NCI-H1436 treated with DMSO at 0.1 percent for 48 hours (cell line): ENCODE measurements around the gene DOCK2.
"Not testable (repeated sequence)": the region's sequence is repeated elsewhere in the genome, so short reads cannot be mapped to it uniquely, and the experiment has no call there.

Experiments
- DNase-seq: peaks from one replicate; lab custom pipeline; 2025; lab: John Stamatoyannopoulos, UW

DOCK2 gene

GRCh38 chr5:169721771-169722170, 84.7 kb downstream of the DOCK2 start:
- DNase-seq: no peak

DNA sequence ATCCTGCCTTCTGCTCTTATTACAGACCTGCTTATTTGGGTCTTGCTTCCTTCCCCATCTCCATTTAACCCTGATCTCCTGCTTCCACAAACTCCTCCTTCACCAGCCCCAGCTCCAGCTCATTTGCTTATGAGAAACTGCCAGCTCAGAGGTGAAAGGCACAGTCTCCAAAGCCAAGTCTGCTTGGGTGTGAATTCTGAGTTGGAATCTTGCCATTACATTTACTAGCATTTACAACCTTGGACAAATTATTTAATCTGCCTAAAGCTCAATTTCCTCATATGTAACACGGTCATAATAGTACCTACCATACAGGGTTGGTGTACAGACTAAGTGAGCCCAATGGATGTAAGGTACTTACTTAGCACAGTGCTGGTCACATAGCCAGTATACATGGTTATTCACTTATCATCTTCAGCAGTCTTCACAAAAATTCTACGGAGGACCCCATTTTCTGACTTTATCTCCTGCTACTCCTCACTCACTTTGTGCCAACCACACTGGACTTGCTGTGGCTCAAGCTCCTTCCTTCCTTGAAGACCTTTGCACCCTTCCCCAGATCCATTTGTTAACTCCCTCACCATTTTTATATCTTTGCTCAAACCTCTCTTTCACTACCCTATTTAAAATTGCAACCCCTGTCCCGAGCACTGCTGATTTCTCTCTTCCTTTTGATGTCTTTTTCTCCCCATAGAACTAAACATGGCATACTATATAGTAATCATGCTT, 86.2 kb downstream of the DOCK2 start:
- no peak for DNase-seq

- no peak for DNase-seq
These were observed 87.4 kb downstream of the DOCK2 start for GRCh38 chr5:169724303-169725087.

DNA sequence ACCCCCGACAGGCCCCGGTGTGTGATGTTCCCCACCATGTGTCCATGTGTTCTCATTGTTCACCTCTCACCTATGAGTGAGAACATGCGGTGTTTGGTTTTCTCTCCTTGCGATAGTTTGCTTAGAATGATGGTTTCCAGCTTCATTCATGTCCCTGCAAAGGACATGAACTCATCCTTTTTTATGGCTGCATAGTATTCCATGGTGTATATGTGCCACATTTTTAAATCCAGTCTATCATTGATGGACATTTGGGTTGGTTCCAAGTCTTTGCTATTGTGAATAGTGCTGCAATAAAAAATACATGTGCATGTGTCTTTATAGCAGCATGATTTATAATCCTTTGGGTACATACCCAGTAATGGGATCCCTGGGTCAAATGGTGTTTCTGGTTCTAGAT, 88.6 kb downstream of the DOCK2 start:
- DNase-seq: not testable (repeated sequence)

- DNase-seq: no peak
These were observed 91.3 kb downstream of the DOCK2 start for GRCh38 chr5:169728418-169728817.

GRCh38 chr5:169731221-169731620, 94.1 kb downstream of the DOCK2 start:
- DNase-seq: no peak

GRCh38 chr5:169732841-169733240, 95.8 kb downstream of the DOCK2 start:
- DNase-seq: no peak

GRCh38 chr5:169735913-169736312, 98.8 kb downstream of the DOCK2 start:
- DNase-seq: no peak

GRCh38 chr5:169736653-169737052, 99.6 kb downstream of the DOCK2 start:
- DNase-seq: no peak

GRCh38 chr5:169740435-169740834, 103.4 kb downstream of the DOCK2 start:
- no peak for DNase-seq

- DNase-seq: no peak
These were observed 105.8 kb downstream of the DOCK2 start for GRCh38 chr5:169742771-169743296.

GRCh38 chr5:169744336-169744735, 107.3 kb downstream of the DOCK2 start:
- DNase-seq: no peak

DNA sequence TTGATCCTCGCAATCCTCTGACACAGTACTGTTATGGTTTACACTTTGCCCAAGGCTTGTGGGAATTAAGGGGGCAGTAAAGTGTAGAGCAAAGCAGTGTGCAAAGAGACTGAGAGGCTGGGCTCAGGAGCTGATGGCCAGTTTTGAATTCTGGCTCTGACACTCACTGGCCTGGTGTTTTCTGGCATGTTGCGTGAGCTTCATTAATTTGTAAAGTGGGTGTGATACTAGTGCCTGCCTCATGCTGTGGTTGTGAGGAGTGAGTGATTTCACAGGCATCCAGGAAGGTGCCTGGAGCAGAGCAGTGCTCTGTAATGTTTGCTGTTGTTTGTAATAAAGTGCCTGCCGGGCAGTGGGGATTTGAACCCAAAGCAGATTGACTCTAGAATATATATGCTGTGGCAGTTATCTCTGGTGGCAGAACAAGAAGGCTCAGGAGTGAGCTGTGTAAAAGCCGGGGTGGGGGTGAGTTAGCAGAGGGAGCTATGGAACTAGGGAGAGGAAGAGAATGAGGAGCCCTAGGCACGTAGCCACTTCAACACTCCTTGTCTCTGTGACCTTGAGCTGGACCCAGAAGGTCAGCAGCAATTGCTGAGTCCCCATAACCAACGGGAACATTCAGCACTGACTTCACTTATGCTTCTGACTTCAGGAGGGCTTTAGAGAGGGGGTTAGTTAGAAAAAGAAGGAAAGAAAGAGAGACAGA, 108.5 kb downstream of the DOCK2 start:
- no peak for DNase-seq

DNA sequence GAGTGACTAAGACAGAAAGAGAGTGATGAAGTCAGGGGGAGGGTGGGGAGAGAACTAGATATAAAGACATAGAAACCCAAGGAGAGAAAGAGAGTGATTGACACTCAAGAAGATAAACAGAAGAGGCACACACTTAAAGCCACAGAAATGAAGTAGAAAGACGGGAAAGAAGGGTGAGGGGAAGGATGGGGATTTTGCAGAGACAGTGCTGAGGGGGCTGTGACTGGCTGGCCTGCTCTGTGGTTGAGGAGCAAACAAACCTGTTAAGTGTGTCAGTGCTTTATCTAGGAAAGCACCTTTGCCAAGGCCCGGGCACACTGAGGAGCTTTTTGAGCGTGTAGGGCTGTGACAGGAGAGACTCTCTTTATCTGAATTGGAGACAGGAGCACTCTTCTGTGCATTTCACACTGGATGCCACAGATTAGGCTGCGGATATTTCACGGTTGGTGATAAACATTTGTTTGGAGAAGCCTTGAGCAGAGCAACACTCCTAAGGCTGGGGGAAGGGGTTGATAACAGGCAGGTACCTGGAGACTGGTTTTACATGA, 109.1 kb downstream of the DOCK2 start:
- no peak for DNase-seq

- no peak for DNase-seq
These were observed 111.1 kb downstream of the DOCK2 start for GRCh38 chr5:169748174-169748573.

GRCh38 chr5:169749295-169749694, 112.2 kb downstream of the DOCK2 start:
- DNase-seq: no peak

DNA sequence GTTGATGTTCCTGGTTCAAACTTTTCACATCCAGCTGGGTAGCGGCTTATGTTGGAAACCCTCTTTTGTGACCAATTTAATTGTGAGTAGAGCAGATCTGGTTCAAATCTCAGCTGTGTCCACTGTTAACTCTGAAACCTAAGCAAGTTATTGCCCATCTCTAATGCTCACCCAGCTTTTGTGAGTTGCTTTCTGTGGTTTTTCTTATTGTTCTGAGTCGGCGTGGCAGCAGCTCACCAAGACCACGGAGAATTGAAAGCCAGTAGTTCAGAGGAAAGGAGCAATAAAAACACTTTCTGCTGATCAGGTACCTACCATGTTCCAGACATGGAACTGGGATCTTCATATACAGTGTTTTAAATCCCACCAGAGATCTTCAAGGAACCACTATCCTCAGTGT, 114.4 kb downstream of the DOCK2 start:
- no peak for DNase-seq

DNA sequence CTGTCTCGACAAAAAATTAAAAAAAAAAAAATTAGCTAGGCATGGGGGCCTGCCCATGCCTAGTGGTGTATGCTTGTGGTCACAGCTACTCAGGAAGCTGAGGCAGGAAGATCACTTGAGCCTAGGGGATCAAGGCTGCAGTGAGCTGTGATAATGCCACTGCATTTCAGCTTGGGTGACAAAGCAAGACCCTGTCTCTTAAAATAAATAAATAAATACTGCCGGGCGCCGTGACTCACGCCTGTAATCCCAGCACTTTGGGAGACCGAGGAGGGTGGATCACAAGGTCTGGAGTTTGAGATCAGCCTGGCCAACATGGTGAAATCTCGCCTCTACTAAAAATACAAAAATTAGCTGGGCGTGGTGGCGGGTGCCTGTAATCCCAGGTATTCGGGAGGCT, 115.5 kb downstream of the DOCK2 start:
- not testable (repeated sequence) for DNase-seq

- no peak for DNase-seq
These were observed 116.7 kb downstream of the DOCK2 start for GRCh38 chr5:169753795-169754194.

DNA sequence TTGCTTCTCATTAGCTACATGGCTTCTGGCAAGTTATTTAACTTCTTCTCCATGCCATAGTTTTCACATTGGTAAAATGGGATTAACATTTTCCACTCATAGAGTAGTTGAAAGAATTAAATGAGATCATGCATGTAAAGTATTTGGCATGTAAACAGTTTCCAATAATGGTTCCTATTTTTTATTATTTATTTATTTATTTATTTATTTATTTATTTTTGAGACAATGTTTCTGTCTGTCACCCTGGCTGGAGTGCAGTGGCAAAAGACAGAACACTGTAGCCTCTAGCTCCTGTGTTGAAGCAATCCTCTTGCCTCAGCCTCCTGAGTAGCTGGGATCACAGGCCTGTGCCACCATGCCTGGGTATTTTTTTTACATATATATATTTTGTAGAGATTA, 117.7 kb downstream of the DOCK2 start:
- DNase-seq: no peak

GRCh38 chr5:169756071-169756765, 119.1 kb downstream of the DOCK2 start:
- no peak for DNase-seq

- DNase-seq: no peak
These were observed 119.9 kb downstream of the DOCK2 start for GRCh38 chr5:169757016-169757415.
